Ishikawa (cell line): ENCODE results near the gene GRHL3.

Experiments used
- CEBPB ChIP-seq: IDR thresholded peaks from 2 replicates; pipeline ENCODE4 v1.6.1; 2012
- CREB1 ChIP-seq: IDR thresholded peaks from 2 replicates; pipeline ENCODE4 v1.6.1; 2012; ENCODE audit warnings: low read depth
- EGR1 ChIP-seq: IDR thresholded peaks from 2 replicates; pipeline ENCODE4 v1.6.1; 2012
- EP300 ChIP-seq: IDR thresholded peaks from 2 replicates; pipeline ENCODE4 v1.6.1; 2012; ENCODE audit warnings: borderline replicate concordance
- FOXM1 ChIP-seq: IDR thresholded peaks from 2 replicates; pipeline ENCODE4 v1.6.1; 2012; ENCODE audit warnings: low read depth, borderline replicate concordance
- NFIC ChIP-seq: IDR thresholded peaks from 2 replicates; pipeline ENCODE4 v1.6.1; 2012
- RAD21 ChIP-seq: IDR thresholded peaks from 2 replicates; pipeline ENCODE4 v1.6.1; 2012; ENCODE audit warnings: low read depth
- TAF1 ChIP-seq: IDR thresholded peaks from 2 replicates; pipeline ENCODE4 v1.6.1; 2012; ENCODE audit warnings: low read depth, mild to moderate bottlenecking
- TCF12 ChIP-seq: IDR thresholded peaks from 2 replicates; pipeline ENCODE4 v1.6.1; 2012; ENCODE audit warnings: low read depth
- TEAD4 ChIP-seq: IDR thresholded peaks from 2 replicates; pipeline ENCODE4 v1.6.1; 2012
- YY1 ChIP-seq: IDR thresholded peaks from 2 replicates; pipeline ENCODE4 v1.6.1; 2012; ENCODE audit warnings: low read depth
- ZBTB7A ChIP-seq: IDR thresholded peaks from 2 replicates; pipeline ENCODE4 v1.6.1; 2012; ENCODE audit warnings: low read depth
- TF ChIP-seq, protein P1 (sequence below): IDR thresholded peaks from 2 replicates; pipeline ENCODE4 v1.6.1; 2012
- TF ChIP-seq, protein P2 (sequence below): IDR thresholded peaks from 2 replicates; pipeline ENCODE4 v1.6.1; 2012
- TF ChIP-seq, protein P3 (sequence below): IDR thresholded peaks from 2 replicates; pipeline ENCODE4 v1.6.1; 2012; ENCODE audit warnings: low read depth, mild to moderate bottlenecking

The GRHL3 gene

DNA sequence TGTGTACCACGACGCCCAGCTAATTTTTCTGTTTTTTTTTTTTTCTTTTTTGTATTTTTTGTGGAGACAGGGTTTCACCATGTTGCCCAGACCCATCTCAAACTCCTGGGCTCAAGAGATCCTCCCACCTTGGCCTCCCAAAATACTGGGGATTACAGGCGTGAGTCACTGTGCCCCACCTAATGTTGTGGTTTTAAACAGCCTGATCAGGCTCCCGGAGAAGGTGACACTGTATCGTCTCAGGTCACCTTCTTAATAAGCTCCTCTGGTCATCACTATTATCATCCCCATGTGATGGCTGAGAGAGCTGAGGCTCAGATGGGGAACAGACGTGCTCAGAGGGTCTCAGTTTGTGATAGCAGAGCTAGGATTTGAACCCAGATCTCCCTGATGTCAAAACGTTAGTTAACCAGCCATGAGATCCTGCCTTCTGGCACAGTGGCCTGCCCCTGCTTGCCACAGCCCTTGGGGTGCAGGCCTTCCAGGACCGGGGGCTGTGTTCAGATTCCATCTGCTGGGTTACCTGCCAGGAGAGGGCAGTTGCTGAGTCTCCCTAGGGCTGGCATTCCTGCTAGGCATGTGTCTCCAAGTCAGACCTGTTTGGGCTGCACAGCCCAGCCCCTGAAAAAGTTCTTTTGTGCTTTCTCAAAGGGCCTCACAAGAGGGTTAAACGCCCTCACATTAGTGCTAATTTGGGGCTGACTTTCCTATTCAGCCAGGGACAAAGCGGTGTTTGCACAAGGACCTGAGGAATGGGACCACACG lies 32.7 kb upstream of the GRHL3 start:
- TF ChIP-seq TAF1 (no peak), YY1 (no peak), CEBPB (no peak), ZBTB7A (no peak), FOXM1 (no peak), NFIC (no peak), CREB1 (no peak), TEAD4 (no peak), RAD21 (no peak)
- TF ChIP-seq, protein P1, sequence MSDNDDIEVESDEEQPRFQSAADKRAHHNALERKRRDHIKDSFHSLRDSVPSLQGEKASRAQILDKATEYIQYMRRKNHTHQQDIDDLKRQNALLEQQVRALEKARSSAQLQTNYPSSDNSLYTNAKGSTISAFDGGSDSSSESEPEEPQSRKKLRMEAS: no peak
- TF ChIP-seq, protein P2, sequence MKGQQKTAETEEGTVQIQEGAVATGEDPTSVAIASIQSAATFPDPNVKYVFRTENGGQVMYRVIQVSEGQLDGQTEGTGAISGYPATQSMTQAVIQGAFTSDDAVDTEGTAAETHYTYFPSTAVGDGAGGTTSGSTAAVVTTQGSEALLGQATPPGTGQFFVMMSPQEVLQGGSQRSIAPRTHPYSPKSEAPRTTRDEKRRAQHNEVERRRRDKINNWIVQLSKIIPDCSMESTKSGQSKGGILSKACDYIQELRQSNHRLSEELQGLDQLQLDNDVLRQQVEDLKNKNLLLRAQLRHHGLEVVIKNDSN: no peak

DNA sequence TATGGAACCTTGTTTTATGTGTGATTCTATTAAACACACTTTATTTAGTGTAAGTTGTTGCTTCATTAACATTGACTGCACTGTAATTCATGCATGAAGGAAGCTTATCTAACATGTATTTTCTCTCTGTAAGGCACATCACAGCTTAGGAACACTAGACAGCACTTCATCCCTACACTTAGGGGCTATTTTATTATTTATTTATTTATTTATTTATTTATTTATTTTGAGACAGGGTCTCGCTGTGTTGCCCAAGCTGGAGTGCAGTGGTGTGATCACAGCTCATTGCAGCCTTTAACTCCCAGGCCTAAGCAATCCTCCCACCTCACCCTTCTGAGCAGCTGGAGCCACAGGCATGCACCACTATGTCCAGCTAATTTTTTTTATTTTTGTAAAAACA lies 30.7 kb upstream of the GRHL3 start:
- TF ChIP-seq TAF1 (no peak), EGR1 (no peak), ZBTB7A (no peak), TEAD4 (no peak), RAD21 (no peak), CREB1 (no peak), NFIC (no peak), YY1 (no peak), CEBPB (no peak), EP300 (no peak), TCF12 (no peak), FOXM1 (no peak)
- TF ChIP-seq, protein P2: no peak
- TF ChIP-seq, protein P1: no peak
- TF ChIP-seq, protein P3, sequence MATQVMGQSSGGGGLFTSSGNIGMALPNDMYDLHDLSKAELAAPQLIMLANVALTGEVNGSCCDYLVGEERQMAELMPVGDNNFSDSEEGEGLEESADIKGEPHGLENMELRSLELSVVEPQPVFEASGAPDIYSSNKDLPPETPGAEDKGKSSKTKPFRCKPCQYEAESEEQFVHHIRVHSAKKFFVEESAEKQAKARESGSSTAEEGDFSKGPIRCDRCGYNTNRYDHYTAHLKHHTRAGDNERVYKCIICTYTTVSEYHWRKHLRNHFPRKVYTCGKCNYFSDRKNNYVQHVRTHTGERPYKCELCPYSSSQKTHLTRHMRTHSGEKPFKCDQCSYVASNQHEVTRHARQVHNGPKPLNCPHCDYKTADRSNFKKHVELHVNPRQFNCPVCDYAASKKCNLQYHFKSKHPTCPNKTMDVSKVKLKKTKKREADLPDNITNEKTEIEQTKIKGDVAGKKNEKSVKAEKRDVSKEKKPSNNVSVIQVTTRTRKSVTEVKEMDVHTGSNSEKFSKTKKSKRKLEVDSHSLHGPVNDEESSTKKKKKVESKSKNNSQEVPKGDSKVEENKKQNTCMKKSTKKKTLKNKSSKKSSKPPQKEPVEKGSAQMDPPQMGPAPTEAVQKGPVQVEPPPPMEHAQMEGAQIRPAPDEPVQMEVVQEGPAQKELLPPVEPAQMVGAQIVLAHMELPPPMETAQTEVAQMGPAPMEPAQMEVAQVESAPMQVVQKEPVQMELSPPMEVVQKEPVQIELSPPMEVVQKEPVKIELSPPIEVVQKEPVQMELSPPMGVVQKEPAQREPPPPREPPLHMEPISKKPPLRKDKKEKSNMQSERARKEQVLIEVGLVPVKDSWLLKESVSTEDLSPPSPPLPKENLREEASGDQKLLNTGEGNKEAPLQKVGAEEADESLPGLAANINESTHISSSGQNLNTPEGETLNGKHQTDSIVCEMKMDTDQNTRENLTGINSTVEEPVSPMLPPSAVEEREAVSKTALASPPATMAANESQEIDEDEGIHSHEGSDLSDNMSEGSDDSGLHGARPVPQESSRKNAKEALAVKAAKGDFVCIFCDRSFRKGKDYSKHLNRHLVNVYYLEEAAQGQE: no peak

DNA sequence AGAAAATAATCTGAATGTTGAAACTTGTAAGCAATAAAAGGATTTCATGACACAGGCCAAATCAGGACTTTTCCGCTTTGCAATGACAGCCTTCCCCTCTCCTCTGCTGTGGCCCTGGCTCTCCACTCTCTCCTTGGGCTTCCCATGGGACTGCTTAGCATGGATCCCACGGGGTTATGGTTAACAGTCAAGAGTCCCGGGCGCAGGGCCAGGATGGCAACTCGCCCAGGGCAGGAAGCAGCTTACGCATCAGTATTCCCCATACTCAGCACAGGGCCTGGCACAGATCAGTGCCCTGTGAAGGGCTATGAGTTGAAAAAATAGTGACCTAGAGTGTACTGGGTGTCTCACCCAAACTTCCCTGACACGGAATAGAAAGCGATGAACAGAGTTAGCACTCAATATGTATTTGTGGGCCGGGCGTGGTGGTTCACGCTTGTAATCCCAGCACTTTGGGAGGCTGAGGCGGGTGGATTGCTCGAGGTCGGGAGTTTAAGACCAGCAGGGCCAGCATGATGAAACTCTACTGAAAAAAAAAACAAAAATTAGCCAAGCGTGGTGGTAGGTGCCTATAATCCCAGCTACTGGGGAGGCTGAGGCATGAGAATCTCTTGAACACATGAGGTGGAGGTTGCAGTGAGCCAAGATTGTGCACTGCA lies 29.1 kb upstream of the GRHL3 start:
- TF ChIP-seq TEAD4 (no peak), NFIC (peak; percentile 79), RAD21 (no peak), CREB1 (no peak), EGR1 (no peak)
- TF ChIP-seq, protein P2: no peak

DNA sequence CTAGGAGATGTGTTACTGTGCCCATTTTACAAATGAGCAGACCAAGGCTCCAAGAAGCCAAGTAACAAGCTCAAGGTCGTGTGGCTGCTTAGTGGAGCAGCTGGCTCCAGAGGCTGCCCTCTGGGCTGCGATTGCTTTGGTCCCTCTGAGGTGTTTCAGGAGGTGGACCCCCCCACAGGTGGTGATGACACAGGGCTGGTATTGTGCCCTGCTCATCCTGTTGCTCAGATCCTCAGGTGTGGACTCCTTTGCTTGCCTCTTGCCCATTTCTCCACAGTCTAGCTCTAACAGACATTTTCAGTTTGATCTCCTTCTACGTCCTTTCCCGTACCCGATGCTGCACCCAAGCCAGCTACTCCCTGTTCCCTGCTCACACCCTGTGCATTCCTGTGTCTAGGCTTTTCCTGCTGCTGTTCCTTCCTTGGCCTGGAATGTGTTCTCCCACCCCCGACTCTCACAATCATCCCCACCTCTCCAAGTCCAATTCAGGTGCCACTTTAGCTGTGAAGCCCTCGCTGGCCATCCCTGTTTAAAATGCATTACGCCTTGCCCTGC lies 28.1 kb upstream of the GRHL3 start:
- no peak for TF ChIP-seq NFIC
- TF ChIP-seq EGR1: no peak
- no peak for TF ChIP-seq EP300
- TF ChIP-seq, protein P2: no peak
- no peak for TF ChIP-seq TAF1
- TF ChIP-seq YY1: no peak
- TF ChIP-seq RAD21: no peak
- TF ChIP-seq TCF12: no peak
- no peak for TF ChIP-seq FOXM1
- TF ChIP-seq, protein P1: no peak
- no peak for TF ChIP-seq CEBPB

DNA sequence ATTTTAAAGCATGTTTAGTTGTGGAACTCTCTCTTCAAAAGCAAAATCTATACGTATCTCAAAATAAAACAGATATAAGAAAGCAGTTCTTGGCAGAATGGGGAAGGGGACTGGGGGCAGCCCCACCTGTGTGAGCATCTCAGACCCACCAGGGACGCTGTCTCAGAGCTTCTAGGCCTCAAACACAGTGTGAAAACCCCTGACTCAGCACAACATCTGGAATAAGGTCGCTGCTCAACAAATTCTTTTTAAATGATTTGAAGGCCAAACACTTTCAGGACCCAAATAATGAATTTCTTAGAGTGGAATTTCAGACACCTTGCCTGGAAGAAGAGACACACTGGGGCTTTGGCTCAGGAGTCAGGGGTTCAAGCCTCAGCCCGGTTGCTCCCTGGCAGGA lies 27.1 kb upstream of the GRHL3 start:
- TF ChIP-seq EP300 (no peak), TEAD4 (no peak), RAD21 (no peak), FOXM1 (no peak), ZBTB7A (no peak), EGR1 (no peak), TCF12 (no peak), YY1 (no peak), NFIC (no peak), CREB1 (no peak), TAF1 (no peak)
- TF ChIP-seq, protein P3: no peak
- TF ChIP-seq, protein P1: no peak
